LNCAP (cell line): Measurements from ENCODE around the gene CDKN1C.

Source experiments
- TF ChIP-seq, protein P1 (sequence below): fragments of 450-650 bp; IDR thresholded peaks from 2 replicates; pipeline ENCODE4 v1.5.1; 2017; ENCODE audit warnings: mild to moderate bottlenecking

The CDKN1C gene

DNA sequence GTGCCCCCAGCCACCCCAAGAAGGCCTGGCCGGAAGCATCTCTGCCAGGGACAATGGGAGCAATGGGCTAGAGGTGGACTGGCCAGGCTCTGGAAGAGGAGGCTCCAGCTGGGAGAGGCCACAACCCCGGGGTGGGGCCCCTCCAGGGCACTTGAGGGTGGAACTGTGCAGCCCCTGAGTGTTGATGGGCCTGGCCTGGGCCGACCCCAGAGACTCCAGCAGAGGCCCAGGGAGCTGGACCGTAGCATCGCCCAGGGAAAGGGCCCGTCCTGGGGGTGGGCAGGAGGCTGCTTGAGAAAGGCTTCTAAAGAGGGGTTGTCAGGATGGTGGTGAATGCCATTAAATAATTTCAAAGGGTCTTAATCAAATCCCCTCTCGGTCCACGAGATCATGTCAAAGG lies 30.4 kb downstream of the CDKN1C start:
- TF ChIP-seq, protein P1, sequence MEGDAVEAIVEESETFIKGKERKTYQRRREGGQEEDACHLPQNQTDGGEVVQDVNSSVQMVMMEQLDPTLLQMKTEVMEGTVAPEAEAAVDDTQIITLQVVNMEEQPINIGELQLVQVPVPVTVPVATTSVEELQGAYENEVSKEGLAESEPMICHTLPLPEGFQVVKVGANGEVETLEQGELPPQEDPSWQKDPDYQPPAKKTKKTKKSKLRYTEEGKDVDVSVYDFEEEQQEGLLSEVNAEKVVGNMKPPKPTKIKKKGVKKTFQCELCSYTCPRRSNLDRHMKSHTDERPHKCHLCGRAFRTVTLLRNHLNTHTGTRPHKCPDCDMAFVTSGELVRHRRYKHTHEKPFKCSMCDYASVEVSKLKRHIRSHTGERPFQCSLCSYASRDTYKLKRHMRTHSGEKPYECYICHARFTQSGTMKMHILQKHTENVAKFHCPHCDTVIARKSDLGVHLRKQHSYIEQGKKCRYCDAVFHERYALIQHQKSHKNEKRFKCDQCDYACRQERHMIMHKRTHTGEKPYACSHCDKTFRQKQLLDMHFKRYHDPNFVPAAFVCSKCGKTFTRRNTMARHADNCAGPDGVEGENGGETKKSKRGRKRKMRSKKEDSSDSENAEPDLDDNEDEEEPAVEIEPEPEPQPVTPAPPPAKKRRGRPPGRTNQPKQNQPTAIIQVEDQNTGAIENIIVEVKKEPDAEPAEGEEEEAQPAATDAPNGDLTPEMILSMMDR = no peak

DNA sequence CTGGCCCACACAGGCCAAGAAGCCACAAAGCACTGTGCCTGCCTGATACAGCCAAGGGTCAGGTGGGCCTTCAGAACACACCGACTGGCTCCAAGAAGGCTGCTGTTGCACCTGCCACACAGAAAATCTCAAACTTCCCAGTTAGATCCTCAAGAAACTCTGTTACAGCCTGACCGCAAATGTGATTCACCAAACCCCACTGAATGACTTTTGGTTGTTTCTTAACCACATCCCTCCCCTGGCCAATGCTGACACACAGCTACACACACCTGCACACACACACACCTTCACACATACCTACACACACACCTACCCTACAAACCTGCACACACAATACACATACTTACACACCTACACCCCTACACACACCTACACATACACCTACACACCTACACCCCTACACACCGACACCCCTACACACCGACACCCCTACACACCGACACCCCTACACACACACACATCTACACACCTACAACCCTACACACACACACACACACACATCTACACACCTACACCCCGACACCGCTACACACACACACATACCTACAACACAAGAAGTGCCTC lies 31.5 kb downstream of the CDKN1C start:
- TF ChIP-seq, protein P1 = no peak

DNA sequence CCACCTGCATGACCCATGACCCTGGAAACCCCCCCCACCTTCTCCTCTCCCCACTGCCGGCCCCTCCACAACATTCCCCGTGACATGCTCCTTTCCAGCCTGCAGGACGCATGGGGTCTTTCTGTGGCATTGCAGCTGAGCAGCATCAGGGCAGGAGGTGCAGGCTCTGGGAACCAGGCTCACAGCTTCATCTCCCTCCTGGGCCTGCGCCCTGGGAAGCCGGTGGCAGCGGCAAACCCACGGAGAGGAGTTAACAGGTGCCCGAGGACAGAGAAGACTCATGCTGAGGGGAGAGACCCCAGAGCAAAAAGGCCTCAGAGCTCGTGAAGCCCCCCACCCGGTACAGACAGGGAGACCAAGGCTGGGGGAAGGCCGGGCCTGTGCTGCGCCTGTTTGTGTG lies 32.2 kb downstream of the CDKN1C start:
- TF ChIP-seq, protein P1 = no peak

DNA sequence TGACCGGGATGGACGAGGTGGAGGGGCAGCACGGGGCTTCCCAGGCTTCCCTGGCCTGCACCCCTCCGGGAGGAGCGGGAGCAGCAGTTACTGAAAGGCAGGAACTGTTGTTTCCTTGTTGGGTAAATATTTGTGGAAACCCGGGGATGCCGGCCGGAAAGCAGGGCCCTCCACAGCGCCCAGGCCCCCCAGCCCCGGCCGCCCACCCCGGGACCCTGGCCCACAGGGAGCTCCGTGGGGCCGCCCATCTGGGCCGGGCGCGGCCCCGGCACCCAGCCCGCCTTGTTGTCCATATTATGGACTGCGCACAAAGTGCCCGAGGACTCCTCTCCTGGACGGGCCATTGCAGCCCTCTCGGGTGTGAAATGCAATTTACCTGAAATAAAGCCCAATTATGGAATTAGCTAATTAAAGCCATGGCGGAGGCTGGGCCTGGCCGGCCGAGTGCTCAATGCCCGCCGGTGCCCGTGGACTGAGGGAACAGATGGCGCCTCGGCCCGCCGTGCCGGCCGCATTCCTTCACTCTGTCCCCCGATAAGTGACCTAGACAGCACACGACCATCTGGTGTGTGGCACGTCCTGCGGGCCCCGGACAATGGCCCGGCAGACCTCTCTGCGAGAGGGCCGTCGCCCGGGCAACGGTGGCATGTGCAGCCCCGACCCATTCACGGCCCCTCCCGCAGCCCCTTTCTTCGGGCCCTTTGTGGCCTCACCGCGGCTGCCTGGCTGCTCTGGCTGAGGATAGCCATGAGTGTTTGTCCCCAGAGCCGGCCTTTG lies 35.4 kb downstream of the CDKN1C start:
- TF ChIP-seq, protein P1 = no peak

DNA sequence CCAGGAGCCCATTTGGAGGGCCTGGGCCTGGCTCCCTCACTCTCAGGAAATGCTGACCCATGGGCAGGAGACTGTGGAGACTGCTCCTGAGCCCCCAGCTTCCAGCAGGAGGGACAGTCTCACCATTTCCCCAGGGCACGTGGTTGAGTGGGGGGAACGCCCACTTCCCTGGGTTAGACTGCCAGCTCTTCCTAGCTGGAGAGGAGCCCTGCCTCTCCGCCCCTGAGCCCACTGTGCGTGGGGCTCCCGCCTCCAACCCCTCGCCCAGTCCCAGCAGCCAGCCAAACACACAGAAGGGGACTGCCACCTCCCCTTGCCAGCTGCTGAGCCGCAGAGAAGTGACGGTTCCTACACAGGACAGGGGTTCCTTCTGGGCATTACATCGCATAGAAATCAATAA lies 37.1 kb downstream of the CDKN1C start:
- TF ChIP-seq, protein P1 = no peak

DNA sequence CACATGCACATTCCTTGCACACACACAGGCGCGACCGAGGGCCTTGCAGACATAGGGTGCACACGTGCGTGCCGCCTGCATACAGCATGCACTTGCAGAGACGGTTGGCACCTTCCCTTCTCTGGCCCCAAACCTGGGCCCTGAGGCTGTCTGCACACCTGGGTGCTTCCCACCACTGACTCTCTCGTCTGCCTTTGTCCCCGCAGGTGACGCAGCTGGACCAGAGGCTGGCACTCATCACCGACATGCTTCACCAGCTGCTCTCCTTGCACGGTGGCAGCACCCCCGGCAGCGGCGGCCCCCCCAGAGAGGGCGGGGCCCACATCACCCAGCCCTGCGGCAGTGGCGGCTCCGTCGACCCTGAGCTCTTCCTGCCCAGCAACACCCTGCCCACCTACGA lies 38.0 kb downstream of the CDKN1C start:
- TF ChIP-seq, protein P1 = no peak

DNA sequence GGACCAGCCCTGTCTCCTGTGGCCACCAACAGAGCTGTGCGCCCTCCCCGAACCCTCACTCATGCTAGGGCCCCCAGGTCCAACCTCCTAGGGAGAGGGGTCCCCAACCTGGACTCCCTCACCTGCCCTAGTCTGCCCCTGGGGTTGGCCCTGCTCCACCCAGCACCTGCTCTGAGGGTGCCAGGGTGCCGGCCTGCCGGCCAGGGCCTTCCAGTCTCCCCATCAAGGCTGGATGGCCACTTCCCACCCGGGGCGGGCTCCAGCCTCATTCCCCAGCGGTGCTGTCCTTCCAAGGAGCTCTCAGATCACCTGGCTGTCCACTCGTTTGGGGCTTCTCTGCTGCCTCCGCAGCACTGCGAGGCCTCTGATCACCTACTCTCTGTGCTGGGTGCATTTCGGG lies 39.1 kb downstream of the CDKN1C start:
- TF ChIP-seq, protein P1 = no peak

DNA sequence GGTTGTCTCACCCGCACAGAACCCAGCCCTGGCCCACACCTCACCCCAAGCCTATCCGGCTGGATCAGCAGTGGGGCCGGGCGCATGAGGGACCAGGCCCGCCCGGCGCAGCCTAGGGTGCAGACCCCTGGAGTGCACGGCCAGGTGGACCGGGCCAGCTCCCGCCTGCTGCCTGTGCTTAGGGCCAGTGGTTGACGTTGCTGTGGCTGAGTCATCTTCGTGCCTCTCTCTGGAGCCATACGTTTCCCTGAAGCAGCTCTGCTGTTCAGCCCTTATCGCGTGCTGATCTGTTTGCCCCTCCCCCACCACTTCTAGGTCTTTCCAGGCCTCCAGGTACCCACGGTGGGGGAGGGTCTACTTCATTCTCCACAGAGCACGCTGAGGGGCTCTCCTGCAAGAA lies 39.5 kb downstream of the CDKN1C start:
- TF ChIP-seq, protein P1 = no peak
